Activated naive CD8-positive, alpha-beta T cell treated with anti-CD3 and anti-CD28 coated beads, Interleukin-2, amount 50 U/mL, for 24 hours (primary cell): Measurements from ENCODE around the gene URB1.

Experiments used
- ATAC-seq: fragments of 150-1000 bp; cut with Tn5 transposase; one replicate; pipeline ENCODE4 v1.10.0; 2021
- DNase-seq: peaks from one replicate; pipeline ENCODE4 v3.0.0; 2021
- H3K27ac Mint-ChIP-seq: one replicate; pipeline ENCODE4 v1.8.0; 2021; ENCODE audit warnings: mild to moderate bottlenecking, mixed read lengths
- H3K27me3 Mint-ChIP-seq: one replicate; pipeline ENCODE4 v1.8.0; 2021; ENCODE audit warnings: mixed read lengths
- H3K36me3 Mint-ChIP-seq: one replicate; pipeline ENCODE4 v1.8.0; 2021; ENCODE audit warnings: low read depth, mixed read lengths
- H3K4me1 Mint-ChIP-seq: one replicate; pipeline ENCODE4 v1.8.0; 2021; ENCODE audit warnings: mixed read lengths
- H3K4me3 Mint-ChIP-seq: one replicate; pipeline ENCODE4 v1.8.0; 2021; ENCODE audit warnings: mild to moderate bottlenecking, moderate library complexity, mixed read lengths
- H3K9me3 Mint-ChIP-seq: one replicate; pipeline ENCODE4 v1.8.0; 2021; ENCODE audit warnings: mixed read lengths

Gene URB1

GRCh38 chr21:32261929-32262328, 130.9 kb downstream of the URB1 start:
- Mint-ChIP-seq H3K27ac (no peak overlapping the region), H3K4me3 (no peak overlapping the region), H3K4me1 (no peaks in the 10 kb centered on the region), H3K36me3 (peaks cover 2% of the 10 kb centered on the region), H3K9me3 (no peaks in the 10 kb centered on the region), H3K27me3 (no peaks in the 10 kb centered on the region)
- no peak for ATAC-seq
- no peak for DNase-seq
